Ishikawa (cell line): ENCODE results near the gene RXFP2.

Source experiments
- CEBPB ChIP-seq: IDR thresholded peaks from 2 replicates; pipeline ENCODE4 v1.6.1; 2012
- CREB1 ChIP-seq: IDR thresholded peaks from 2 replicates; pipeline ENCODE4 v1.6.1; 2012; ENCODE audit warnings: low read depth
- EGR1 ChIP-seq: IDR thresholded peaks from 2 replicates; pipeline ENCODE4 v1.6.1; 2012
- EP300 ChIP-seq: IDR thresholded peaks from 2 replicates; pipeline ENCODE4 v1.6.1; 2012; ENCODE audit warnings: borderline replicate concordance
- FOXM1 ChIP-seq: IDR thresholded peaks from 2 replicates; pipeline ENCODE4 v1.6.1; 2012; ENCODE audit warnings: low read depth, borderline replicate concordance
- NFIC ChIP-seq: IDR thresholded peaks from 2 replicates; pipeline ENCODE4 v1.6.1; 2012
- RAD21 ChIP-seq: IDR thresholded peaks from 2 replicates; pipeline ENCODE4 v1.6.1; 2012; ENCODE audit warnings: low read depth
- TAF1 ChIP-seq: IDR thresholded peaks from 2 replicates; pipeline ENCODE4 v1.6.1; 2012; ENCODE audit warnings: low read depth, mild to moderate bottlenecking
- TCF12 ChIP-seq: IDR thresholded peaks from 2 replicates; pipeline ENCODE4 v1.6.1; 2012; ENCODE audit warnings: low read depth
- TEAD4 ChIP-seq: IDR thresholded peaks from 2 replicates; pipeline ENCODE4 v1.6.1; 2012
- YY1 ChIP-seq: IDR thresholded peaks from 2 replicates; pipeline ENCODE4 v1.6.1; 2012; ENCODE audit warnings: low read depth
- ZBTB7A ChIP-seq: IDR thresholded peaks from 2 replicates; pipeline ENCODE4 v1.6.1; 2012; ENCODE audit warnings: low read depth
- TF ChIP-seq, protein P1 (sequence below): IDR thresholded peaks from 2 replicates; pipeline ENCODE4 v1.6.1; 2012
- TF ChIP-seq, protein P2 (sequence below): IDR thresholded peaks from 2 replicates; pipeline ENCODE4 v1.6.1; 2012; ENCODE audit warnings: low read depth, mild to moderate bottlenecking
- TF ChIP-seq, protein P3 (sequence below): IDR thresholded peaks from 2 replicates; pipeline ENCODE4 v1.6.1; 2012

Gene RXFP2

DNA sequence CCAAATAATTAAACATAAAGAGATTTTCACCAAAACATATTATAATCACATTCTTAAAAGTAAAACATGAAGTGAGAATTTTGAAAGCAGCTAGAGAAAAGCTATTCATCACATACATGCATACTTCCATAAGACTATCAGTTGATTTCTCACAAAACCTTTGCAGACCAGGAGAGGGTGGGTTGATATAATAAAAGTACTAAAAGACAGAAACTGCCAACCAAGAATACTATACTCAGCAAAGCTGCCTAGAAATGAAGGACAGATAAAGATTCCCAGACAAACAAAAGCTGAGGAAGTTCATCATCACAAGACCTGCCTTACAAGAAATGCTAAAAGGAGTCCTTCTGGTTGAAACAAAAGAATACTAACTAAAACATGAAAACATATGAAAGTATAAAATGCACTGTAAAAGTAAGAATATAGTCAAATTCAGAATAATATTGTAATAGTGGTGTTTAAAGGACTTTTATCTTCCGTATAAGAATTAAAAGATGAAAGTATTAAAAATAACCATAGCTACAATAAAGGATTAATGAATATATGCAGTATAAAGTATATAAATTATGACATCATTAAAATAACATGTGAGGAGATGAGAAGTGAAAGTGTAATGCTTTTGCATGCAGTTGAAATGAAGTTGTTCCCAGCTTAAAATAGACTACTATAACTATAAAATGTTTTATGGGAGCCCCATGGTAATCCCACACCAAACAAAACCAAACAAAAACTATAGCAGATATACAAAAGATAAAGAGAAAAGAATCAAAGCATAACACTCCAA is 76.2 kb downstream of the RXFP2 start:
- TF ChIP-seq TEAD4, result no peak
- no peak for TF ChIP-seq CREB1
- no peak for TF ChIP-seq RAD21
- TF ChIP-seq, protein P1, sequence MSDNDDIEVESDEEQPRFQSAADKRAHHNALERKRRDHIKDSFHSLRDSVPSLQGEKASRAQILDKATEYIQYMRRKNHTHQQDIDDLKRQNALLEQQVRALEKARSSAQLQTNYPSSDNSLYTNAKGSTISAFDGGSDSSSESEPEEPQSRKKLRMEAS, result no peak
- TF ChIP-seq, protein P2, sequence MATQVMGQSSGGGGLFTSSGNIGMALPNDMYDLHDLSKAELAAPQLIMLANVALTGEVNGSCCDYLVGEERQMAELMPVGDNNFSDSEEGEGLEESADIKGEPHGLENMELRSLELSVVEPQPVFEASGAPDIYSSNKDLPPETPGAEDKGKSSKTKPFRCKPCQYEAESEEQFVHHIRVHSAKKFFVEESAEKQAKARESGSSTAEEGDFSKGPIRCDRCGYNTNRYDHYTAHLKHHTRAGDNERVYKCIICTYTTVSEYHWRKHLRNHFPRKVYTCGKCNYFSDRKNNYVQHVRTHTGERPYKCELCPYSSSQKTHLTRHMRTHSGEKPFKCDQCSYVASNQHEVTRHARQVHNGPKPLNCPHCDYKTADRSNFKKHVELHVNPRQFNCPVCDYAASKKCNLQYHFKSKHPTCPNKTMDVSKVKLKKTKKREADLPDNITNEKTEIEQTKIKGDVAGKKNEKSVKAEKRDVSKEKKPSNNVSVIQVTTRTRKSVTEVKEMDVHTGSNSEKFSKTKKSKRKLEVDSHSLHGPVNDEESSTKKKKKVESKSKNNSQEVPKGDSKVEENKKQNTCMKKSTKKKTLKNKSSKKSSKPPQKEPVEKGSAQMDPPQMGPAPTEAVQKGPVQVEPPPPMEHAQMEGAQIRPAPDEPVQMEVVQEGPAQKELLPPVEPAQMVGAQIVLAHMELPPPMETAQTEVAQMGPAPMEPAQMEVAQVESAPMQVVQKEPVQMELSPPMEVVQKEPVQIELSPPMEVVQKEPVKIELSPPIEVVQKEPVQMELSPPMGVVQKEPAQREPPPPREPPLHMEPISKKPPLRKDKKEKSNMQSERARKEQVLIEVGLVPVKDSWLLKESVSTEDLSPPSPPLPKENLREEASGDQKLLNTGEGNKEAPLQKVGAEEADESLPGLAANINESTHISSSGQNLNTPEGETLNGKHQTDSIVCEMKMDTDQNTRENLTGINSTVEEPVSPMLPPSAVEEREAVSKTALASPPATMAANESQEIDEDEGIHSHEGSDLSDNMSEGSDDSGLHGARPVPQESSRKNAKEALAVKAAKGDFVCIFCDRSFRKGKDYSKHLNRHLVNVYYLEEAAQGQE, result no peak

DNA sequence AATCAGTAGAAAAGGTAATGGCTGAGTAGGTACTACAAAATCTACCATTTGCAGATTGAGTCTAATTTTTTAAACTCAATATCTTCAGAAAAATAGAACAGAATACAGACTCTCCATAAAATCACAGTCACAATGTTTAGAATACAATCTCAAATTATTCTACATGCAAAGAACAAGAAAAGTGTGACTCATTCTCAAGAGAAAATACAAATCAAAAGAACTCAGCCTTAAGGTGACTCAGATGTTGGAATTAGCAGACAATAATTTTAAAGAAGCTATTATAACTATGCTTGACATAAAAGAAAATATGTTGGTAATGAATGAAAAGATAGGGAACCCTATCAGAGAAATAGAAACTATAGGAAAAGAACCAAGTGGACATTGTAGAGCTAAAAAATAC is 78.9 kb downstream of the RXFP2 start:
- no peak for TF ChIP-seq YY1
- TF ChIP-seq EGR1, result no peak
- TF ChIP-seq, protein P3, sequence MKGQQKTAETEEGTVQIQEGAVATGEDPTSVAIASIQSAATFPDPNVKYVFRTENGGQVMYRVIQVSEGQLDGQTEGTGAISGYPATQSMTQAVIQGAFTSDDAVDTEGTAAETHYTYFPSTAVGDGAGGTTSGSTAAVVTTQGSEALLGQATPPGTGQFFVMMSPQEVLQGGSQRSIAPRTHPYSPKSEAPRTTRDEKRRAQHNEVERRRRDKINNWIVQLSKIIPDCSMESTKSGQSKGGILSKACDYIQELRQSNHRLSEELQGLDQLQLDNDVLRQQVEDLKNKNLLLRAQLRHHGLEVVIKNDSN, result no peak
- TF ChIP-seq, protein P1, result no peak
- no peak for TF ChIP-seq CREB1
- no peak for TF ChIP-seq TCF12
- TF ChIP-seq RAD21, result no peak
- TF ChIP-seq TEAD4, result no peak
- TF ChIP-seq TAF1, result no peak
- no peak for TF ChIP-seq EP300
- TF ChIP-seq ZBTB7A, result no peak
- no peak for TF ChIP-seq CEBPB
- no peak for TF ChIP-seq NFIC
- TF ChIP-seq, protein P2, result no peak
- TF ChIP-seq FOXM1, result no peak

DNA sequence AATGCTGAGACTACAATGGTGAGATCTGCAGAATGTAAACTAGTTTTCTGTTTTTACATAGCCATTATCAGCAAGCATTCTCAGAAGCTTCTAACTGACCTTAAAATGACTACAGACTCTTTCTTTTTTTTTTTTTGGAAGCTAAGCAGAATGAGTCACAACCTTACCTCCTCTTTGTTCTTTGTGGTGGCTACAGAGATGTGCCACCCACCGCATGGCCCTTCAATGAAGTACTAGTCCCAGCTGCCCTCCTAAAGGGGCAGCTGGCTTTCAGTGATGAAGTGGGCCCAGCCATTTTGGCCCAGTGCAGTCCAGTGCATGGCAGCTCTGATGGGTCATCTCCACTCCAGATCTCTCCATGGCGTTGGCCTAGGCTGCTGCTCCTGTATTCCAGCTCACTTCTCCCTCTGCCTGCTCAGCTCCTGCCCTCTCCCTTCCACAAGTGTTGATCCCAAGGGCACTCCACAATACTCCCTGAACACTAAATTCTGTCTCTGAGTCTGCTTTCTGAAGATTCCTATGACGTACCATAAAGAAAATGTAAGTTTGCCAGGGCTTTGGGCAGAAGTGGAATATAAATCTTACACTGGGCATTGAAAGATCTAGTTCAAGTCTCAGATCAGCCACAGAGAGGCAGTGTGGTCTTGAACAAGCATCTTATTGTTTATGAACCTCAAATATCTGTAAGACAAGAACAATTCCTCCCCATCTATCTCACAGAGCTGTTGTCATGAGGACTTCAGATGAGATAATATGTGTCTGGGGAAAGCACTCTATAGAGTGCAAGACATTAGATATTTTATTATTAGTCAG is 85.6 kb downstream of the RXFP2 start:
- no peak for TF ChIP-seq TAF1
- no peak for TF ChIP-seq TEAD4
- TF ChIP-seq, protein P2, result no peak
- TF ChIP-seq FOXM1, result no peak
- TF ChIP-seq ZBTB7A, result no peak
- no peak for TF ChIP-seq EGR1
- TF ChIP-seq, protein P1, result no peak
- TF ChIP-seq EP300, result no peak
- TF ChIP-seq NFIC, result no peak
- TF ChIP-seq, protein P3, result no peak
- TF ChIP-seq YY1, result no peak
- no peak for TF ChIP-seq CEBPB
- no peak for TF ChIP-seq TCF12
- TF ChIP-seq RAD21, result no peak

DNA sequence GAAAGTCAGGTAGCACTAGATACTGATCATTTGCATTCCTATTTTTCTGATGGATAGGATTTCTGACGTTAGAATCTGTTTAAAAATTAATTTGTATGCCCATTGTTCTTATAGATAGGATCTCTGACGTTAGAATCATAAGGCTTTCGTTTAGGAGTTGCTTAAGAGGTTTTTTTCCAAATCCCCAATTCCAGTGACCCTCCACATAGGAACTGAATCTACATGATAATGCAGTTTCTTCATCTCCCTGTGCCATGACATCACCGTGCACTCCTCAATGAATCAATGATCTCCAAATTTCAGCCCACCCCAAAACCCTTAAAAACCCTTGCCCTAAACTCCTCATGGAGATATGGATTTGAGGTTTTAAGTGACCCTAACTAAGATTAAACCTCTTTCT is 87.2 kb downstream of the RXFP2 start:
- TF ChIP-seq NFIC (no peak), CEBPB (no peak), YY1 (no peak), ZBTB7A (no peak), TCF12 (no peak), TEAD4 (no peak), EP300 (no peak), EGR1 (no peak), RAD21 (no peak), TAF1 (no peak), FOXM1 (no peak), CREB1 (no peak)
- TF ChIP-seq, protein P3, result no peak
- TF ChIP-seq, protein P1, result no peak
- TF ChIP-seq, protein P2, result no peak
